Hepatocyte (in vitro differentiated cells): Measurements from ENCODE around the gene TLR1.

ENCODE experiments used
- CTCF ChIP-seq: fragments of 200-600 bp; sonication (generic); IDR thresholded peaks from 2 replicates; pipeline ENCODE4 v1.5.1; 2016; ENCODE audit warnings: antibody characterized with exemption, mild to moderate bottlenecking; ENCODE audit not compliant: poor library complexity
- EZH2 ChIP-seq: fragments of 200-600 bp; sonication (generic); IDR thresholded peaks from 2 replicates; pipeline ENCODE4 v1.6.1; 2016; ENCODE audit warnings: antibody characterized with exemption, mild to moderate bottlenecking, borderline replicate concordance

GRCh38 chr4:38832206-38832605, 27.6 kb upstream of the TLR1 start:
- no peak for TF ChIP-seq CTCF
- no peak for TF ChIP-seq EZH2
